OCI-LY7 (cell line): ENCODE data around the gene SKAP2.

Experiments used
- EZH2phosphoT487 ChIP-seq: fragments of 200-600 bp; sonication (generic); IDR thresholded peaks from 2 replicates; pipeline ENCODE4 v1.6.1; 2018; ENCODE audit warnings: low read depth, borderline replicate concordance, mild to moderate bottlenecking, mixed run types, antibody characterized with exemption, low read length, moderate library complexity, mixed read lengths
- TF ChIP-seq, protein P1 (sequence below): fragments of 200-600 bp; sonication (generic); conservative IDR thresholded peaks from 2 replicates; pipeline ENCODE4 v1.5.1; 2014; ENCODE audit warnings: mild to moderate bottlenecking, antibody characterized with exemption, low read length, moderate library complexity, mixed read lengths

- TF ChIP-seq, protein P1, sequence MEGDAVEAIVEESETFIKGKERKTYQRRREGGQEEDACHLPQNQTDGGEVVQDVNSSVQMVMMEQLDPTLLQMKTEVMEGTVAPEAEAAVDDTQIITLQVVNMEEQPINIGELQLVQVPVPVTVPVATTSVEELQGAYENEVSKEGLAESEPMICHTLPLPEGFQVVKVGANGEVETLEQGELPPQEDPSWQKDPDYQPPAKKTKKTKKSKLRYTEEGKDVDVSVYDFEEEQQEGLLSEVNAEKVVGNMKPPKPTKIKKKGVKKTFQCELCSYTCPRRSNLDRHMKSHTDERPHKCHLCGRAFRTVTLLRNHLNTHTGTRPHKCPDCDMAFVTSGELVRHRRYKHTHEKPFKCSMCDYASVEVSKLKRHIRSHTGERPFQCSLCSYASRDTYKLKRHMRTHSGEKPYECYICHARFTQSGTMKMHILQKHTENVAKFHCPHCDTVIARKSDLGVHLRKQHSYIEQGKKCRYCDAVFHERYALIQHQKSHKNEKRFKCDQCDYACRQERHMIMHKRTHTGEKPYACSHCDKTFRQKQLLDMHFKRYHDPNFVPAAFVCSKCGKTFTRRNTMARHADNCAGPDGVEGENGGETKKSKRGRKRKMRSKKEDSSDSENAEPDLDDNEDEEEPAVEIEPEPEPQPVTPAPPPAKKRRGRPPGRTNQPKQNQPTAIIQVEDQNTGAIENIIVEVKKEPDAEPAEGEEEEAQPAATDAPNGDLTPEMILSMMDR, result no peak
- TF ChIP-seq EZH2phosphoT487, result no peak
Measured at GRCh38 chr7:26664735-26665416, 199.5 kb downstream of the SKAP2 start.
